Fibroblast of villous mesenchyme (primary cell): ENCODE data around the gene GSTT2B. TPM values are rescaled to one million over a fixed set of nuclear protein-coding genes. Genes with fewer than 3 reads are reported as not detected.
A peak's percentile ranks its signal among the peaks of the same experiment; 100 is the strongest.
"Not testable (repeated sequence)": the region's sequence is repeated elsewhere in the genome, so short reads cannot be mapped to it uniquely, and the experiment has no call there.

Experiments used
- DNase-seq: peaks from one replicate; pipeline ENCODE4 v3.0.0-alpha.2; 2010; ENCODE audit warnings: low read depth
- H3K4me3 ChIP-seq: 2 replicates; pipeline ENCODE4 v1.5.1; 2011; ENCODE audit warnings: low read depth, mild to moderate bottlenecking, low read length
- total RNA-seq: library from RNA; depleted of rRNA; stranded (reverse); fragments of >200 nt; gene quantifications from 2 replicates; pipeline ENCODE4 v1.2.3, GENCODE V29; 2012
- TF ChIP-seq, protein P1 (sequence below): IDR thresholded peaks from 2 replicates; pipeline ENCODE4 v1.5.1; 2012; ENCODE audit warnings: low read depth, mild to moderate bottlenecking, low read length; ENCODE audit not compliant: insufficient read depth

The GSTT2B gene
- total RNA-seq, 1 donor = 1.3 TPM

GRCh38 chr22:23997092-23997491 lies 36.1 kb upstream of the GSTT2B start:
- no peak for DNase-seq
- TF ChIP-seq, protein P1, sequence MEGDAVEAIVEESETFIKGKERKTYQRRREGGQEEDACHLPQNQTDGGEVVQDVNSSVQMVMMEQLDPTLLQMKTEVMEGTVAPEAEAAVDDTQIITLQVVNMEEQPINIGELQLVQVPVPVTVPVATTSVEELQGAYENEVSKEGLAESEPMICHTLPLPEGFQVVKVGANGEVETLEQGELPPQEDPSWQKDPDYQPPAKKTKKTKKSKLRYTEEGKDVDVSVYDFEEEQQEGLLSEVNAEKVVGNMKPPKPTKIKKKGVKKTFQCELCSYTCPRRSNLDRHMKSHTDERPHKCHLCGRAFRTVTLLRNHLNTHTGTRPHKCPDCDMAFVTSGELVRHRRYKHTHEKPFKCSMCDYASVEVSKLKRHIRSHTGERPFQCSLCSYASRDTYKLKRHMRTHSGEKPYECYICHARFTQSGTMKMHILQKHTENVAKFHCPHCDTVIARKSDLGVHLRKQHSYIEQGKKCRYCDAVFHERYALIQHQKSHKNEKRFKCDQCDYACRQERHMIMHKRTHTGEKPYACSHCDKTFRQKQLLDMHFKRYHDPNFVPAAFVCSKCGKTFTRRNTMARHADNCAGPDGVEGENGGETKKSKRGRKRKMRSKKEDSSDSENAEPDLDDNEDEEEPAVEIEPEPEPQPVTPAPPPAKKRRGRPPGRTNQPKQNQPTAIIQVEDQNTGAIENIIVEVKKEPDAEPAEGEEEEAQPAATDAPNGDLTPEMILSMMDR = no peak
- no peak overlapping the region for H3K4me3 ChIP-seq

GRCh38 chr22:23993581-23994177 lies 32.7 kb upstream of the GSTT2B start:
- not testable (repeated sequence) for H3K4me3 ChIP-seq, DNase-seq

DNA sequence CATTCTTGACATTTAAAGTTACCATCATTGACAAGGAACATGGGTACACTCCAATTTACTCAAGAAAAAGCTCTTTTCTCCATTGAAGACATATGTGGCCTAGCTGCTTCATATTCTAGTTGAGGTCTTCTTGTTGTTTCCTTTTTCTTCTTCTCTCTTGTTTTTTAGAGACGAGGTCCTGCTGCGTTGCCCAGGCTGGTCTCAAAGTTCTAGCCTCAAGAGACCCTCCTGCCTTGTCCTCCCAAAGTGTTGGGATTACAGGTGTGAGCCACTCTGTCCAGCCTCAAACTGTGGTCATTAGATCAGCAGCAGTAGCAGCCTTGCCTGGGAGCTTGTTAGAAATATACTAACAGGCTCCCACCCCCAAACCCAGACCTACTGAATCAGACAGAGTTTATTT lies 32.1 kb upstream of the GSTT2B start:
- not testable (repeated sequence) for DNase-seq

DNA sequence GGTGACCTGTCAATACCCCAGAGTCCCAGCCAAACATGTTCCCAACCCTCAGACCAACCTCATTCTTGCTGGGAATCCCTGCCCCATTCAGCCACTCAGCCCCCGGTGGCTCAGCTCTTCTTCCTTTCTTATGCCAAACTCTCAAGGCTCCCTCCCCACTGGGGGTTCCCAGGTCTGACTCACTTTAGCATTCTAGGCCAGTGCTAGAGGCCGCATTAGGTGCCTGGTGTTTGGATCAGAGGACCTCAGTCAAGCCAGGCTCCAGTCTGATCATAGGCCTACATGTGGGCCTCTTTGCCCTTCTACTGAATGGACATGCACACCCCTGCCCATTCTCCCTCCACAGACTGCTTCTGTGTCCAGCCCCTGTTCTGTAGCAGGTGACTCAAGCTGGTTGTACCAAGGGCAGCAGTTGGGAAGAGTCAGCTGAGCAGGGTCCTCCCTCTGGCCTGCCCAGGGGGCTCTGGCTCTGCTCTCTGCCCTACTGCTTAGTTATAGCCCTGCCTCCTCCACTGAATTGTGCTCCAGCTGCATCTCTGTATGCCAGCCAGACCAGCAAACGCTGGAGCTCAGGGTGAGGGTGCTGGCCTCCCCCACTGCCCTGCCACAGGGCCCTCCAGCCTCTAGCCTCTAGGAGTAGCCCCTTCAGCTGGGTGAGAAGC lies 28.7 kb upstream of the GSTT2B start:
- DNase-seq = not testable (repeated sequence)

More for the DNA sequence above, 32.1 kb upstream of the GSTT2B start:
- H3K4me3 ChIP-seq = not testable (repeated sequence)

DNA sequence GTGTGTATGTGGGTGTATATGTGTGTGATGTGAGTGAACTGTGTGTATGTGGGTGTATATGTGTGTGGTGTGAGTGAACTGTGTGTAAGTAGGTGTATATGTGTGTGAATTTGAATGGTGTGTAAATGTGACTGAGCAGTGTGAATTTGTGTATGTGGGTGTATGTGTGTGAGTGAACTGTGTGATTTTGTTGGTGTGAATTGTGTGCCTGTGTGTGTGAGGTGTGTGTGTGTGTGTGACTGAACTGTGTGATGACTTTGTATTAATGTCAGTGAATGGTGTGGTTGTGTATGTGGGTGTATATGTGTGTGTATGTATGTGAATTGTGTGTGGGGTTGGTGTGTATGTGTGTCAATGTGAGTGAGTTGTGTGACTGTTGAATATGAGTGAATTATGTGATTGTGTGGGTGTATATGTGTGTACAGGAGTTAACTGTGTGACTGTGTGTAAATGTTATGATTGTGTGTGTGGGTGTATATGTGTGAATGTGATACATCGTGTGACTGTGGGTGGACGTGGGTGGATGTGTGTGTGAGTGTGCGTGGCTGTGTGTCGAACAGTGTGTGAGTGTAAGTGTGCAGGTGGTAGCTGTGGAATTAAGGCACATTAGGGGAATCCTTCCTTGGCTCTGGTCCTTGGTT lies 25.7 kb upstream of the GSTT2B start:
- not testable (repeated sequence) for DNase-seq

More for the DNA sequence above, 28.7 kb upstream of the GSTT2B start:
- H3K4me3 ChIP-seq = not testable (repeated sequence)

GRCh38 chr22:23986089-23986488 lies 25.1 kb upstream of the GSTT2B start:
- not testable (repeated sequence) for H3K4me3 ChIP-seq, DNase-seq

More for the DNA sequence above, 25.7 kb upstream of the GSTT2B start:
- H3K4me3 ChIP-seq = not testable (repeated sequence)

DNA sequence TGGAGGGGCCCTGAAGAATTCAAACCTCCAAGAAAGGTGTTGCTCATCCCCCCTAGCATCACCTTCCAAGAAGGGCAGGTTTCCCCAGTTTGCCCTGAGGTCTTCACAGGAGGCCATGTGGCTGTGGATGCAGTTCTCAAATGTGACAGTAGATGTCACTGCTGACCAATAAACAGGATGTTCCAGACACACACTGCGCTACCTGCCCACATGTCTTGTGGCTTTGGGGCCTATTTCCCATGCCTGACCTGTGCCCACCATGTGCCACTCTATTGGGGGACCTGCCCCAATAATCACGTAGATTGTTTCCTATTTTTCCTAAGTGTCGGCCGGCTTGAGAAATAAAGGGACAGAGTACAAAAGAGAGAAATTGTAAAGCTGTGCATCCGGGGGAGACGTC lies 23.4 kb upstream of the GSTT2B start:
- H3K4me3 ChIP-seq = no peak overlapping the region
- peak; percentile 47 for DNase-seq
- TF ChIP-seq, protein P1 = peak; percentile 74

GRCh38 chr22:23980567-23980966 lies 19.6 kb upstream of the GSTT2B start:
- DNase-seq, H3K4me3 ChIP-seq: not testable (repeated sequence)

DNA sequence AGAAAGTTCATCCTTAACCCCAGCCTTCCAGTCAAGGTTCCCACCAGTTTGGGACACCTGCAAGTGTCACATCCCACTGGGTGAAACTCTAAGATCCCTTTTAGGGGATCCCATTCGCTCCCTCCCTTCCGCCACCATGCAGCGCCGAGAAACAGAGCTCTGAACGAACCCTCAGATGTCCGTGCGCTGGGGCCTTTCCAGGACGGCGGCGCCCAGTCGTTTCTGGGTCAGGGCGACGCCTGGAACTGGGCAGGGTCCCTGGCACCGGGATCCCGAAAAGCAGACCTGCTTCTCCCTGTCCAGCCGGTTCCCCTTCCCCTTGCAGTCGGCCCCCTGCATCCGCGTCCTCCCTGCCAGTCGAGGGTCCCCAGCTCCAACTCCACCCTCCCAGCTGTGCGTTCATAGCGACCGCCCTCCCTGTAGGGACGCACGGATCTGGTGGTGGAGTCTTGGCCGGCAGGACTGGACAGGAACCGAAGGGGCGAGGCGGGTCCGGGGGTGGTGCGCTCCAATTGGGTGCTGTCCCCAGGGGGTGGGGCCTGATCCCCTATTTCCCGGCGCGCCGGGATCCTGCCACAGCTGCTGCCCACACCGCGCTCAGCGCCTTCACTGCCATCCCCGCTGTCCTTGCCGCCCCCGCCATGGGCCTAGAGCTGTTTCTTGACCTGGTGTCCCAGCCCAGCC lies 18.7 kb upstream of the GSTT2B start, which contains the start of gene GSTT2:
GSTT2 (plus strand) TSS at position 578 of the 684 bp plus-strand sequence.
- DNase-seq, H3K4me3 ChIP-seq: not testable (repeated sequence)

DNA sequence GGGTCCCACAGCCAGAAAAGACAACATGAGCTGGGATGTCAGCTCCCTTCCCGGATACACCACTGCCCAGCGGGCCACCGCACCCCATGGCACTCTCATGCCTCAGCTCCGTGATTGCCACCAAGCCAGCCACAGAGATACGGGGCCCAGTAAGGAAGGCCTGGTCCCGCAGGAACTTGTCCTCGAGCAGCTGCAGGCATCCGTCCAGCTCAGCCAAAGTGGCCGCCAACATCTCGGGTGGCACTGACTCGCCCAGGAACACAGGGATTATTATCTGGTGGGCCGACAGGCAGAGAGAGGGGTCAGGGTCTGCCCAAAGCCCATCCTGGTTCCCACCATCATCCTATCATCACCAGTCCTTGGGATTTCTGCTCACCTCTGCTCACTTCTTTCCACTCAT lies 16.3 kb upstream of the GSTT2B start:
- H3K4me3 ChIP-seq, DNase-seq: not testable (repeated sequence)

DNA sequence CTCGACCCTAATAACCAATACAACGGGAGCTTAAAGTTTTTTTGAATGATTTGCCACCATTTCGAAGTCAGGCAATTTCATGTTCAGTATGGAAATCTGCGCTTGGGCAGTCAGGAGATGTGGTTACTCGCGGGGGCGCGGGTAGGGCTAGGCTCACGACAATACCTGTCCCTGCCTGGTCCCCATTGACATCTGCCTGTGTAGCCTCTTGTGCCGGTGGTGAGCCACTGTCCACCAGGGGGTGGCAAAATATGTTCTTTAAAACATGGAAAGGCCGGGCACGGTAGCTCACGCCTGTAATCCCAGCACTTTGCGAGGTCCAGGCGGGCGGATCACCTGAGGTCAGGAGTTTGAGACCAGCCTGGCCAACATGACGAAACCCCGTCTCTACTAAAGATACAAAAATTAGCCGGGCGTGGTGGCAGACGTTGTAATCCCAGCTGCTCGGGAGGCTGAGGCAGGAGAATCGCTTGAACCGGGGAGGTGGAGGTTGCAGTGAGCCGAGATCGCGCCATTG lies 13.9 kb upstream of the GSTT2B start:
- DNase-seq, H3K4me3 ChIP-seq: not testable (repeated sequence)

- DNase-seq, H3K4me3 ChIP-seq: not testable (repeated sequence)
Measured at GRCh38 chr22:23974345-23974744, 13.3 kb upstream of the GSTT2B start, which contains the start of gene DDT. DDT (minus strand) TSS chr22:23974441; CDS start chr22:23974414, 27 bp downstream.

DNA sequence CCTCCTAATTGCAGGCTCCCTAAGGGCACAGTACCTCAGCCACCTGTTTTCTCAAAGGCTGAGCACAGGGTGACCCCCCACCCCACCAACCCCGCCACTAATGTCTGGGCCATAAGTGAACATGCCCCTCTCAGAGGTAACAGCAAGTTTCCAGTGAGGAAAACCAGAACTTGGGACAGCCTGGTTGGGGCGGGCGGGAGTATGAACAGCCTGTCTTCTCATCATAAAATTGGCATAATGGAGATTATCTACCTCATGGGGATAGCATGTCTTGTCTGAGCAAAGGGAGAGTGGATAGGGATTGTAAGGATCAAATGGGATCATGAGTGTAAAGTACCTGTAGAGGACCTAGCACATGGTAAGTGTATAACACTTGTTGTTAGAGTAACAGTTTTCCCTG lies 10.9 kb upstream of the GSTT2B start:
- DNase-seq, H3K4me3 ChIP-seq: not testable (repeated sequence)
